Fibroblast of upper back skin (primary cell): ENCODE results near the gene PRR14L.
"Not testable (repeated sequence)": the region's sequence is repeated elsewhere in the genome, so short reads cannot be mapped to it uniquely, and the experiment has no call there.

ENCODE experiments used
- DNase-seq: peaks from one replicate; pipeline ENCODE4 v3.0.0-alpha.2; 2013

Gene PRR14L

GRCh38 chr22:31739795-31740201 lies 10.1 kb downstream of the PRR14L start:
- DNase-seq = no peak

GRCh38 chr22:31738566-31738965 lies 11.4 kb downstream of the PRR14L start:
- DNase-seq = peak; percentile 23

DNA sequence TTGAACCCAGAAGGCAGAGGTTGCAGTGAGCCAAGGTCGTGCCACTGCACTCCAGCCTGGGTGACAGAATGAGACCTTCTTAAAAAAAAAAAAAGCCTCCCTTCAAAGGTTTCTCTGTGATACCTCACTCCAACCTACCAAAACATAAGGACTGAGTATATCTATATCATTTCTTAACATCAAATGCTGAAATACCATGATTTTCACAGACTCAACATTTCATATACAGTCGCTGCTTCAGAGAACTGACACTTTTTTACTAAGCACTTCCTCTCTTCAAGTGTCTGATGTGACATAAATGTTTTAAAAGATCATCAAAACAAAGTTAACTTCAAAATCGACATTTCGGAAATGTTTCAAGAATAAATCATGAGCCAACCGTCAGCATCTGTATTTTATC lies 12.0 kb downstream of the PRR14L start:
- DNase-seq = no peak

- no peak for DNase-seq
Measured at GRCh38 chr22:31736458-31736857, 13.5 kb downstream of the PRR14L start.

DNA sequence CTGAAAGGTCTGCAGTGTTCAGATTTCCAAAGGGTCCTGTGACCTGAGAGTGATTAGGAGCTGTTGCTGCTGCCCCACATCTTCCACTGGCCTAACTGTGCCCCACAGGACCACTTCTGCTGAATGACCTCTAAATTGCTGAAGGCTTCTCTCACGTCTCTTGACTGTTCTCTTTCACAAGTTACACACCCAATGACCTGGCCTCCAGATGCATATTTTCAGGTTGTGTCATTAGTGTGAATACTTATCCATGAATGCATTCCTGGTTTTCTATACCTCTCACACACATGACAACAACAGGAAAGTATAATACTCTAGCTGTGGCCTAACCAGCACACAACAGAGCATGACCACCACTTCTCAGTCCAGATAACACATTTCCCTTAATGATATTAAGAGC lies 15.4 kb downstream of the PRR14L start:
- DNase-seq = peak; percentile 85

GRCh38 chr22:31733580-31734079 lies 16.3 kb downstream of the PRR14L start:
- no peak for DNase-seq

GRCh38 chr22:31732089-31732829 lies 17.7 kb downstream of the PRR14L start:
- no peak for DNase-seq

DNA sequence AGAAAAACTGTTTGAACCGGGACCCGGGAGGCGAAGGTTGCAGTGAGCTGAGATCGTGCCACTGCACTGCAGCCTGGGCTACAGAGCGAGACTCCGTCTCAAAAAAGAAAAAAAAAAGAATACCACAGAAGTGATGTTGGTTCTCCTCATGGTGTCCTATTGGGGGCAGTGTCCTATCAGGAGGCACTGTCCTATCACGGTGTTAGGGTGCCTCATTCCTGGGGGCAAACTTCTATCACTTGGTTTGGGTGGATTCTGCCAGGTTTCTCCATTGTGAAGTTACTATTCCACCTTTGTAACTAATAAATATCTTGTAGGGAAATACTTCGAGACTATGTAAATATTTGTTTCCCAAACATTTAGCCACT lies 19.6 kb downstream of the PRR14L start:
- DNase-seq = no peak

GRCh38 chr22:31728857-31729256 lies 21.1 kb downstream of the PRR14L start:
- DNase-seq = no peak

DNA sequence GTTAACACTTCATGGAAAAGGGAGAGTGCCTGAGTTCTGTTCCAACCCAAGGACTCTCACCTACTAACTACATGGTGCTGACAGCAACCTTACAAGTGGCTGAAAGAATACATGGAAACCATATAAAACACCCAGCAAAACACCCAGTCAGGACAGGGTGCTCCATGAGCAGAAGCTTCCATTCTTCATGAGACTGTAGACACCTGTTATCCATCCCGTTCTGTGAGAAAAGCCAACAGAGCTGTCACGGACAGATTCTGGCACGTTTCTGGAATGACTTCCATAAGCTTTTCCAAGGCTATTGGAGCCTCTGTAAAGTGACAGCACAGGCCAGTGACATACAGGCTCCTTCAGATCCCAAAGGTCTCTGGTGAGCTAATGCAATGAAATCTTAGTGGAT lies 23.2 kb downstream of the PRR14L start:
- no peak for DNase-seq

- no peak for DNase-seq
Measured at GRCh38 chr22:31723723-31724122, 26.2 kb downstream of the PRR14L start.

- DNase-seq = no peak
Measured at GRCh38 chr22:31719850-31720471, 30.0 kb downstream of the PRR14L start.

DNA sequence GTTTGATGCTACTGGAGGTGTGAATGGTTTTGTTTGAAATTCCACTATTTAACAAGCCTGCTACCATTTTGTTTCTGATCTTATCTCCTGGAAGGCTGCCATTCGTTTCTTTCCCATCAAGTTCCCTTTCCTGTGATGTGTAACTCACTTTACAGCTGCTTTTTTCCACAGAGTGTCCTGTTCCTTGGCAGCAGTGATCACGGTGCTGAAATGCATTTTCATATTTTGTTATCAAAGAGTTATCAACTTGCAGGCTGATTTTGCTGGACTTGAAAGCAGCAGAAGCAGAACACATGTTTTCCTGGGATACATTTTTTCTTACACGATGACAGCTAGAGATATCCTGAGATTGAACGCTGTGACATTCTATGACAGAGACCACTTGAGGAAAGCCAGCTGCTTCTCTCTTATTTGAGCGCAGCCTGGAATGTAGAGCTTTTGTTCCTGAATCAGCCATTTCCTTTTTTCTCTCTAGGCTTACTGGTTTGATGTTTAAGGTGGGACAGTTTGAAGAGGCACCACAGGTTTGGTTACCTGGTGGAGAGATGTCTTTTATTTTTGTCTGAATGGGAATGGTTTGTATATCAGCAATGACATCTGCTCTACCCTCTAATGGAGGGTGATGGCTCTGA lies 34.7 kb downstream of the PRR14L start:
- no peak for DNase-seq

GRCh38 chr22:31711226-31711625 lies 38.7 kb downstream of the PRR14L start:
- DNase-seq = peak; percentile 6

- no peak for DNase-seq
Measured at GRCh38 chr22:31707519-31707918, 42.4 kb downstream of the PRR14L start.

- no peak for DNase-seq
Measured at GRCh38 chr22:31695423-31695822, 54.5 kb downstream of the PRR14L start.

GRCh38 chr22:31694046-31694445 lies 55.9 kb downstream of the PRR14L start:
- DNase-seq = not testable (repeated sequence)

- peak; percentile 84 for DNase-seq
Measured at GRCh38 chr22:31692186-31692886, 57.6 kb downstream of the PRR14L start.

- DNase-seq = no peak
Measured at GRCh38 chr22:31691408-31691807, 58.5 kb downstream of the PRR14L start.

DNA sequence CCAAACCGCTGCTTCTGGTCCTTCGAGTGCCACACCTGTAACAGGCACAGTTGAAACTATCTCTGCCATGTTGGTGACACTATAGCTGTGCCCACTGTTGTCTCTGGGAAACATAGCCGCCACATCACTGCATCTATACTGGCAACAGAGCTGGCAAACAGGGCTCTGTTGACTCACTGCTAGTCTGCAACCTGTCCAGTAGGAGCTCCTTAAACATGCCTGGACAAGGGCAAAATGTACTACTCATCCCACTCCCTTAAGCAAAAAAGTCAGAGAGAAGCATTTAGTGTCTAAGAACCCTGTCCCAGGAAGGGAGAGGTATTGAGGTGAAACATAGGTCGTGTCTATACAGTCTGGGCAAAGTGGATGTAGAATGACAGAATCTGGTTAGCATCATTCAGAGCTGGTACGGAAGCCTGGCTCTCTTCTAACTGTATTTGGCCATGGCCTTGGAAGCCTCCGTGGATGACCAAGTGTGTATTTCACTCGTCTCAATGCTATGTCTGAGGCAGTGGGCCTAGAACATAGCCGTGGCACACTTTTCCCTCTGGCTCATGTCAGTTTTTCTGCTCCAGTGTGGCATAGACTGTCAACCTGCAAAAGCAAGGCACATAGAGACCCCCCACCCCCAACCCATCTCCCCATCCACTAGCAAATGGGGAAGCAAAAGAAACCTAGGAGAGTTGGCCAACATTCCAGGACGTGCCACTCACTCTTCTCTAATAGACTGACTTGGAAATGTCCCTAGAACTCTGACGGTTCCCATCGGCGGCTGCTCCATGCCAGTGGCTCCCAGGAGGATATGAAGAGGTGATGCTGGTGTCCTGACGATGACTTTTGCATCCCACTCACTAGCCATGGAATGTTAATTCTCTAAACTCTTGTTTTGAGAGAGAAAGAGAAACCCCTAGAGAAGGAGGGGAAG lies 66.5 kb downstream of the PRR14L start:
- no peak for DNase-seq

GRCh38 chr22:31682751-31683150 lies 67.2 kb downstream of the PRR14L start:
- no peak for DNase-seq
